CD4-positive, CD25-positive, alpha-beta regulatory T cell (primary cell): ENCODE measurements around the gene MAPK8IP3. TPM values are rescaled to one million over a fixed set of nuclear protein-coding genes. Genes with fewer than 3 reads are reported as not detected.
A peak's percentile ranks its signal among the peaks of the same experiment; 100 is the strongest.

ENCODE experiments used
- ATAC-seq, 2 donors: fragments of 150-1000 bp; cut with Tn5 transposase; one replicate each; pipeline ENCODE4 v1.10.0; 2021; ENCODE audit warnings: low read depth in 2 of 2, moderate number of reproducible peaks in 2 of 2, moderate library complexity in 1 of 2
- DNase-seq, 3 donors: peaks; one replicate each; pipeline versions ENCODE4 v3.0.0 to v3.0.0-alpha.2; 2012 to 2022; ENCODE audit warnings: mixed read lengths in 1 of 3
- H3K27ac ChIP-seq: one replicate; pipeline ENCODE4 v1.7.0; 2013; ENCODE audit warnings: mild to moderate bottlenecking, low read length; ENCODE audit not compliant: insufficient read depth, poor library complexity, severe bottlenecking
- H3K27me3 ChIP-seq: one replicate; pipeline ENCODE4 v1.7.0; 2013; ENCODE audit warnings: low read length; ENCODE audit not compliant: control insufficient read depth, insufficient read depth
- H3K36me3 ChIP-seq: one replicate; pipeline ENCODE4 v1.7.0; 2013; ENCODE audit warnings: mild to moderate bottlenecking, low read length, moderate library complexity; ENCODE audit not compliant: control insufficient read depth, insufficient read depth
- H3K4me1 ChIP-seq: 2 replicates; pipeline ENCODE4 v1.7.0; 2013; ENCODE audit warnings: mild to moderate bottlenecking, low read length; ENCODE audit not compliant: insufficient read depth, control insufficient read depth, poor library complexity, severe bottlenecking
- H3K4me3 ChIP-seq: one replicate; pipeline ENCODE4 v1.7.0; 2013; ENCODE audit warnings: low read depth, mild to moderate bottlenecking, low read length, moderate library complexity
- H3K9me3 ChIP-seq, 2 experiments: 1 replicate in 1 of 2; 2 replicates in 1 of 2; pipeline ENCODE4 v1.7.0; 2013; ENCODE audit warnings: low read length in 2 of 2, mild to moderate bottlenecking in 1 of 2, moderate library complexity in 1 of 2; ENCODE audit not compliant: control insufficient read depth in 2 of 2
- H3K27ac Mint-ChIP-seq, 3 donors: one replicate each; pipeline ENCODE4 v1.8.0; 2020 to 2022; ENCODE audit warnings: mild to moderate bottlenecking in 3 of 3, mixed read lengths in 3 of 3, moderate library complexity in 2 of 3
- H3K27me3 Mint-ChIP-seq: one replicate; pipeline ENCODE4 v1.8.0; 2022; ENCODE audit warnings: mild to moderate bottlenecking, mixed read lengths
- H3K36me3 Mint-ChIP-seq: one replicate; pipeline ENCODE4 v1.8.0; 2020; ENCODE audit warnings: mixed read lengths
- H3K4me1 Mint-ChIP-seq, 4 donors: one replicate each; pipeline ENCODE4 v1.8.0; 2020 to 2022; ENCODE audit warnings: mixed read lengths in 4 of 4, mild to moderate bottlenecking in 1 of 4
- H3K4me3 Mint-ChIP-seq, 4 donors: one replicate each; pipeline ENCODE4 v1.8.0; 2020 to 2022; ENCODE audit warnings: mild to moderate bottlenecking in 4 of 4, mixed read lengths in 4 of 4, moderate library complexity in 3 of 4
- H3K9me3 Mint-ChIP-seq, 7 donors: one replicate each; pipeline ENCODE4 v1.8.0; 2020 to 2022; ENCODE audit warnings: mixed read lengths in 7 of 7, mild to moderate bottlenecking in 3 of 7, moderate library complexity in 2 of 7
- polyA plus RNA-seq, 4 donors: library from polyadenylated mRNA; unstranded; fragments of 300-500 nt; fragmentation: Illumina TruSeq; gene quantifications; one replicate each; pipeline ENCODE4 v1.2.3, GENCODE V29; 2021
- total RNA-seq: library from RNA; stranded (reverse); gene quantifications from one replicate; pipeline ENCODE4 v1.2.3, GENCODE V29; 2022

Gene MAPK8IP3
- total and polyA plus RNA-seq, 5 donors from 2014 or later = 0.79 to 222 (median 1.4) TPM

DNA sequence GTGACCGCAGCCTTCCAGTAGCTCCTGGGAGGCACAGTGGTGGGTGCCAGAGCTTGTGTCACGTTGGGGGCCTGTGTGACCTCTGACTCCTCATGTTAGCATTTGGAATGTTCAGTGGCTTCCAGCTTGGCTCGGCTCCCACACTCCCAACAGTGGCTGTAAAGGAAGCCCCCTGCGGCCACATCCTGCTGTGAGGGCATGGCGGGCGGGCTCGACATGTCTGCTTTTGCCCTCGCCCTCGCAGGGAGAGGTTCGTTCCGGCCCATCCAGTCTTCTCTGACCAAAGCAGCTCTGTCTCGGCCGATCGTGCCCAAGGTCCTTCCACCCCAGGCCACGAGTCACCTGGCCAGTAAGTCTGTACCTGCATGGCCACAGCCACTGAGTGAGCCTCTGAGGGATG is 40.2 kb upstream of the MAPK8IP3 start:
- H3K9me3 Mint-ChIP-seq = no peaks in the 10 kb centered on the region
- no peak overlapping the region for H3K4me3 ChIP-seq
- H3K27ac Mint-ChIP-seq = no peak overlapping the region
- H3K27me3 Mint-ChIP-seq = no peaks in the 10 kb centered on the region
- H3K27me3 ChIP-seq = no peaks in the 10 kb centered on the region
- no peaks in the 10 kb centered on the region for H3K9me3 ChIP-seq
- no peak overlapping the region for H3K27ac ChIP-seq
- ATAC-seq (no peak), DNase-seq (no peak)
- peaks cover 70% of the 10 kb centered on the region for H3K36me3 ChIP-seq
- no peaks in the 10 kb centered on the region for H3K4me1 ChIP-seq
- no peak overlapping the region for H3K4me3 Mint-ChIP-seq
- no peaks in the 10 kb centered on the region for H3K4me1 Mint-ChIP-seq
- peaks cover 50% of the 10 kb centered on the region for H3K36me3 Mint-ChIP-seq

DNA sequence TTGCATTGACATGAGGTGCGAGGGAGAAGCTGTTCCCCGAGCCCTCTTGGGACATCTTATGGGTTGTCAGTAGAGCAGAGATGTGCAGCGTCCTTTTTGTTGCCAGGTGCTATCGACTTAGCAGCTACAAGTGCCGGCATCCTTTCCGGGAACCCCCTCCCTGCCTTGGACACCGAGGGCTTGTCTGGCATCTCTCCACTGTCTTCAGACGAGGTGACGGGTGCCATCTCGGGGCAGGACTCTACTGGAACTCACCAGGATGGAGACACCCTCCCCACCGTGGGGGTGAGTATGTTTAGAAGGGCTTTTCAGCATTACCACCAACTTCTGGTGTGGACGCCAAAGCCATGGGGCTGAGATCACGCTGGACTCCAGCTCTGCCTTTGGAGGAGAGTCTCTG is 39.7 kb upstream of the MAPK8IP3 start:
- no peak for ATAC-seq
- no peaks in the 10 kb centered on the region for H3K4me1 Mint-ChIP-seq
- H3K27me3 ChIP-seq = no peaks in the 10 kb centered on the region
- DNase-seq = no peak
- no peak overlapping the region for H3K27ac Mint-ChIP-seq
- H3K4me3 ChIP-seq = no peak overlapping the region
- H3K4me3 Mint-ChIP-seq = no peak overlapping the region
- H3K9me3 Mint-ChIP-seq = no peaks in the 10 kb centered on the region
- peaks cover 54% of the 10 kb centered on the region for H3K36me3 Mint-ChIP-seq
- H3K36me3 ChIP-seq = peaks cover 75% of the 10 kb centered on the region
- H3K27me3 Mint-ChIP-seq = no peaks in the 10 kb centered on the region
- H3K4me1 ChIP-seq = no peaks in the 10 kb centered on the region
- H3K27ac ChIP-seq = no peak overlapping the region
- no peaks in the 10 kb centered on the region for H3K9me3 ChIP-seq

DNA sequence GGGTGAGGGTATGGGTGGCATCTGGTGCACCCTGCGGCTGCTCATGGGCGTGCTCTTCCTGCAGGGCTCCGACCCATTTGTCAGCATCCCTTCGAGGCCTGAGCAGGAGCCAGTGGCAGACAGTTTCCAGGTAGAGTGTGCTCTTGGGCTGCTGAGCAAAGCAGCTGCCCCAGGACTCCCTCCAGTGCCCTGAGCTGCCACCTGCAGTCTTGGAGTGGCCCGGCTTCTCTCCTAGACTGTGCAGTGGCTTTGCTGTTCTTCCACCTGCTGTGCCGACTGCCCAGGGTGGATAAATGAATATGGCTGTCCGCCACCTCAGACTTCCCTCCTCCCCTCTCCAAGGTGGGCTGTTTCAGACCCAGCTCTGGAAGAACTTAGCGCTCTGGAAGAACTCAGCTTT is 38.7 kb upstream of the MAPK8IP3 start:
- peaks cover 77% of the 10 kb centered on the region for H3K36me3 ChIP-seq
- Mint-ChIP-seq H3K27me3 (no peaks in the 10 kb centered on the region), H3K27ac (no peak overlapping the region), H3K9me3 (no peaks in the 10 kb centered on the region), H3K36me3 (peaks cover 58% of the 10 kb centered on the region), H3K4me3 (no peak overlapping the region), H3K4me1 (no peaks in the 10 kb centered on the region)
- H3K4me3 ChIP-seq = no peak overlapping the region
- no peaks in the 10 kb centered on the region for H3K27me3 ChIP-seq
- H3K27ac ChIP-seq = no peak overlapping the region
- no peaks in the 10 kb centered on the region for H3K4me1 ChIP-seq
- H3K9me3 ChIP-seq = no peaks in the 10 kb centered on the region
- ATAC-seq (no peak), DNase-seq (no peak)

DNA sequence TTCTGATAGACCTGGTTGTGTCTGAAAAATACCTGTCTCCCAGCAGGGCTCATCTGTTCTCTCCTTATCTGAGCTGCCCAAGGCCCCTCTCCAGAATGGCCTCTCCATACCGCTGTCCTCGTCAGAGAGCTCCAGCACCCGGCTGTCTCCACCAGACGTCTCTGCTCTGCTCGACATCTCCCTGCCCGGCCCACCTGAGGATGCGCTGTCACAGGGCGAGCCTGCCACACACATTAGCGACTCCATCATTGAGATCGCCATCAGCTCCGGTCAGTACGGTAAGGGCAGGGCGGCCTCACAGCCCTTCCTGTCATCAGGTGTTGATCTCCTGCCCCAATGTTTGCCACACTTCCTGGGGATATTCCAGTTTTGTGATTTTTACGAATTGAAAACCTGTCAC is 38.1 kb upstream of the MAPK8IP3 start:
- H3K36me3 Mint-ChIP-seq = peaks cover 58% of the 10 kb centered on the region
- H3K9me3 ChIP-seq = no peaks in the 10 kb centered on the region

DNA sequence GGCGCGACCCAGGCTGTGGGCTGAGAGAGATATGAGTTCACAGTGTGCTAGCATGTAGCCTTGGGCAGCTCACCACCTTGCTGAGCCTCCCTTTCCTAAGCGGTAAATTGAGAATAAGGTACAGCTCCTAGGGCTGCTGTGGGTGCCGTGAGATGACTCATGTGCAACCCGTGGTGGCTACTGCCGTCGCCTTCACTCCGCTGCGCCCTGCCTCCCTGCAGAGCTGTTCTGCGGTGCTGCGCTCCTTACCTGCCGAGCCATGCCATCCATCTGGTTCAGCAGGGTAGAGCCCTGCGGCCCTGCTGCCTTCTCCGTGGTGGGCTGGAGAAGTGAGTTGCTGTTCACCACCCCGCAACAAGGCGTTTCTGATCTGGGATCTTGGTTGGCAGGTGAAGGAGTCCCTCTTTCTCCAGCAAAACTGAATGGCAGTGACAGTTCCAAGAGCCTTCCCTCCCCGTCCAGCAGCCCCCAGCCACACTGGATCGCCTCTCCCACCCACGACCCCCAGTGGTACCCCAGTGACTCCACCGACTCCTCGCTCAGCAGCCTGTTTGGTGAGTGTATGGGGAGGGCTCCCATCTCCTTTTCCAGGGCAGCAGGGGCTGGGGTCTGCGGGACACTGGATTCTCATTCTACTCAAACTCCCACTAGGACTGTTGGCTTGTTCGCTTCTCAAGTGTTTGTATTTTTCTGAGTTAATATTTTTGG is 37.2 kb upstream of the MAPK8IP3 start:
- Mint-ChIP-seq H3K27ac (no peak overlapping the region), H3K9me3 (no peaks in the 10 kb centered on the region), H3K36me3 (peaks cover 56% of the 10 kb centered on the region), H3K4me1 (peaks cover 0 to 2% (median 0%) of the 10 kb centered on the region in 4 donors), H3K27me3 (no peaks in the 10 kb centered on the region), H3K4me3 (no peak overlapping the region)
- ATAC-seq (no peak), DNase-seq (no peak)
- Histone ChIP-seq H3K4me3 (no peak overlapping the region), H3K27ac (no peak overlapping the region), H3K9me3 (no peaks in the 10 kb centered on the region), H3K4me1 (no peaks in the 10 kb centered on the region), H3K27me3 (no peaks in the 10 kb centered on the region), H3K36me3 (peaks cover 66% of the 10 kb centered on the region)

More for the DNA sequence above, 38.1 kb upstream of the MAPK8IP3 start:
- peaks cover 73% of the 10 kb centered on the region for H3K36me3 ChIP-seq
- Mint-ChIP-seq H3K27ac (no peak overlapping the region), H3K9me3 (no peaks in the 10 kb centered on the region), H3K4me1 (no peaks in the 10 kb centered on the region), H3K27me3 (no peaks in the 10 kb centered on the region), H3K4me3 (no peak overlapping the region)
- ATAC-seq (no peak), DNase-seq (no peak)
- no peaks in the 10 kb centered on the region for H3K4me1 ChIP-seq
- H3K4me3 ChIP-seq = no peak overlapping the region
- H3K27me3 ChIP-seq = no peaks in the 10 kb centered on the region
- no peak overlapping the region for H3K27ac ChIP-seq

DNA sequence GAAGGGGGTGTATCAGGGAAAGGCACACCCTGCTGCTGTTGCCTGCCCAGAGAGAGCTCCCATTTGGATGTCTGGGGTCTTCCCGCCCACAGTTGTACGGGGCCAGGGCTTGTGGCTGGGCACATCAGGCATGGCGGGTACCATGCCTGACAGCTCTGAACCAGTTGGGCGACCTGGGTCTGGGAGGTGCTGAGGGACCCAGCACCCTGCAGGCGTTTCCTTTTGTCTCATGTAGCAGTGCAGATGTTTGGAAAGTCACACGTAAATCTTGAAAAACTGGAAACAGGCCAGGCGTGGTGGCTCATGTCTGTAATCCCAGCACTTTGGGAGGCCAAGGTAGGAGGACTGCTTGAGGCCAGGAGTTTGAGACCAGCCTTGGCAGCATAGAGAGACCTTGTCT is 36.3 kb upstream of the MAPK8IP3 start:
- Mint-ChIP-seq H3K27ac (no peak overlapping the region), H3K9me3 (no peaks in the 10 kb centered on the region), H3K36me3 (peaks cover 56% of the 10 kb centered on the region), H3K4me3 (no peak overlapping the region), H3K27me3 (no peaks in the 10 kb centered on the region), H3K4me1 (peaks cover 0 to 2% (median 0%) of the 10 kb centered on the region in 4 donors)
- Histone ChIP-seq H3K27me3 (no peaks in the 10 kb centered on the region), H3K4me1 (no peaks in the 10 kb centered on the region), H3K9me3 (no peaks in the 10 kb centered on the region), H3K4me3 (no peak overlapping the region), H3K36me3 (peaks cover 65% of the 10 kb centered on the region), H3K27ac (no peak overlapping the region)
- ATAC-seq (no peak), DNase-seq (no peak)

DNA sequence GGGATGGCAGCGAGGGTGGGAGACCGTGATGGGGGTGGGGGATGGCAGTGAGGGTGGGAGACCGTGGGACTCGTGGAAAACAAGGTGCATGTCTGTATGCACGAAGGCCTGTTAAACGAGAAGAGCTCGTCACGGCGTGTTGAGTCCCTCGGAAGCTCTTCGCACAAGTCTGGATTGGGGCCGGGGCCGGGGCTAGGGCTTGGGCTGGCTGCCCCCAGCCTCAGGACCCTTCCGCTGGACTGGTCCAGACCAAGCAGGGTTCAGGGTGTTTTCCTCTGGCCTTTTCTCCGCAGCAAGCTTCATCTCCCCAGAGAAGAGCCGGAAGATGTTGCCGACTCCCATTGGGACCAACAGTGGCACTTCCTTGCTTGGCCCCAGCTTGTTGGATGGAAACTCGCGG is 35.6 kb upstream of the MAPK8IP3 start:
- Mint-ChIP-seq H3K36me3 (peaks cover 59% of the 10 kb centered on the region), H3K27ac (peak overlapping the region in 1 of 3 donors; percentile 20)

DNA sequence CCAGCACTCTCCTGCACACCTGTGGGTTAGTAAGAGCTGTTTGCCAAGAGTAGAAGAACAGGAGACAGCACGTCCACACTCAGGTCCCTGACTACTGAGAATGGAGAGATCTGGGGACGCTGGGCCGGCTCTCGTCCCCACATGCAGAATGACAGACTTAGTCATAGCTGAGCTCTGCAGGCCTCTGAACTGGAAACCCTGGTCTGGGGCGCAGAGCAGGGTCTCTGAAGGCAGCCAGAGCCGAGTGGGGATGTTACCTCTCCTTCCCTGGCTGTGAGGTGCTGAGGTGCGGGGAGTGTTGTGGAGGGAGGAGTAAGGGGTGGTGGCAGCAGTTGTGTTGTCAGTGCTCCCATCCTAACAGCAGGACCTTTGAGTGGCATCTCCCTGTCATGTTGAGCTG is 35.1 kb upstream of the MAPK8IP3 start:
- DNase-seq = no peak
- Mint-ChIP-seq H3K27me3 (no peaks in the 10 kb centered on the region), H3K36me3 (peaks cover 54% of the 10 kb centered on the region), H3K4me1 (peaks cover 0 to 2% (median 0%) of the 10 kb centered on the region in 4 donors), H3K27ac (peak overlapping the region in 1 of 3 donors; percentile 20), H3K4me3 (no peak overlapping the region), H3K9me3 (no peaks in the 10 kb centered on the region)
- Histone ChIP-seq H3K4me1 (no peaks in the 10 kb centered on the region), H3K9me3 (no peaks in the 10 kb centered on the region), H3K36me3 (peaks cover 59% of the 10 kb centered on the region), H3K27me3 (no peaks in the 10 kb centered on the region), H3K4me3 (no peak overlapping the region), H3K27ac (no peak overlapping the region)
- ATAC-seq = no peak

More for the DNA sequence above, 35.6 kb upstream of the MAPK8IP3 start:
- DNase-seq (no peak), ATAC-seq (no peak)
- H3K36me3 ChIP-seq = peaks cover 64% of the 10 kb centered on the region
- H3K4me3 ChIP-seq = no peak overlapping the region
- H3K9me3 Mint-ChIP-seq = no peaks in the 10 kb centered on the region
- no peaks in the 10 kb centered on the region for H3K4me1 ChIP-seq
- no peaks in the 10 kb centered on the region for H3K9me3 ChIP-seq
- no peak overlapping the region for H3K4me3 Mint-ChIP-seq
- H3K27me3 ChIP-seq = no peaks in the 10 kb centered on the region
- H3K4me1 Mint-ChIP-seq = peaks cover 0 to 2% (median 0%) of the 10 kb centered on the region in 4 donors
- H3K27me3 Mint-ChIP-seq = no peaks in the 10 kb centered on the region
- no peak overlapping the region for H3K27ac ChIP-seq
